Activated T-cell treated with anti-CD3 and anti-CD28 coated beads for 48 hours (primary cell): ENCODE results near the gene CDYL2.
"Not testable (repeated sequence)": the region's sequence is repeated elsewhere in the genome, so short reads cannot be mapped to it uniquely, and the experiment has no call there.

Experiments used
- DNase-seq: peaks from one replicate; pipeline ENCODE4 v3.0.0-alpha.2; 2020; ENCODE audit warnings: low read depth

CDYL2 gene, protein sequence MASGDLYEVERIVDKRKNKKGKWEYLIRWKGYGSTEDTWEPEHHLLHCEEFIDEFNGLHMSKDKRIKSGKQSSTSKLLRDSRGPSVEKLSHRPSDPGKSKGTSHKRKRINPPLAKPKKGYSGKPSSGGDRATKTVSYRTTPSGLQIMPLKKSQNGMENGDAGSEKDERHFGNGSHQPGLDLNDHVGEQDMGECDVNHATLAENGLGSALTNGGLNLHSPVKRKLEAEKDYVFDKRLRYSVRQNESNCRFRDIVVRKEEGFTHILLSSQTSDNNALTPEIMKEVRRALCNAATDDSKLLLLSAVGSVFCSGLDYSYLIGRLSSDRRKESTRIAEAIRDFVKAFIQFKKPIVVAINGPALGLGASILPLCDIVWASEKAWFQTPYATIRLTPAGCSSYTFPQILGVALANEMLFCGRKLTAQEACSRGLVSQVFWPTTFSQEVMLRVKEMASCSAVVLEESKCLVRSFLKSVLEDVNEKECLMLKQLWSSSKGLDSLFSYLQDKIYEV

DNA sequence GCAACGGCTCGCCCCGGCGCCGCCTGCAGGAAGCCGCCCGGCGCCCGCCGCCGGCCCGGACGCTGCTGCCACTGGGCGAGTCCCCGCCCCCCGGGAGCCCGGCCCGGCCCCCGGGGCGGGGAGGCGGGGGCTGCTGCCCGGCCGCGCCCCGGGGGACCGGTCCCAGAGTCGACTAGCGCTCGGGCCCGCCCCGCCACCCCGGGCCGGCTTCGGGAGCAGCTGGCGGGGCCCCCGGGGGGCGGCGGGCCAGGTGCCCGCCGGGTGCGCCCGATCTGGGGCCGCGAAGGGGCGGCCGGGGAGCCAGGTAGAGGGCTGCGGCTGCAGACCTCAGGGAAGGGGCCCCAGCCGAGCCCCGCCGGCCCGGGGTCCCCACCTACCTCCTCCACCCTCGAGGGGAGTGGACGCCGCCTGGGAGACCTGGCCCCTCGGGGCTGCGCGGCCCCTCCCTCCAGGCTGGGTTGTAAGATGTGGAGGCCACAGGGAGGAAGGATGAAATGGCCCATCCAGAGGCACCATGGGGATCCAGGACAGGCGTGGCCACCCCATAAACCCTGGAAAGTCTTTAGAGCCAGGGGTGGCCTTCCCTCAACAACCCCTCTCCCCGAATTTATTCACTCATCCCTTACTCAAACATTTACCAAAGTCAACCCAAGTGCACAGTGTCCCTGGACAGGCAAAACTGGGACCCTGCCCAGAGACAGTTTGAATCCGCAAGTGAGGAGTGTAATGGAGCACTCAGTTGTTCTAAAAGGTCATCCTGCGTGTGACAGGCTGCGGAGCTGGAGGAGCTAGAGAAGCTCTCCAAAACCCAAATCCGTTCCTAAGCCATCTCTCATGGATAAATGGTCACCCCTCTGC, at the start of gene CDYL2:
Gene CDYL2, minus strand, starts transcription at position 73 of the 858 bp plus-strand sequence. CDS start 425 bp downstream, outside the sequence.
- DNase-seq = peak; percentile 35

- peak; percentile 10 for DNase-seq
Measured at GRCh38 chr16:80852261-80852872, 48.0 kb upstream of the CDYL2 start.

DNA sequence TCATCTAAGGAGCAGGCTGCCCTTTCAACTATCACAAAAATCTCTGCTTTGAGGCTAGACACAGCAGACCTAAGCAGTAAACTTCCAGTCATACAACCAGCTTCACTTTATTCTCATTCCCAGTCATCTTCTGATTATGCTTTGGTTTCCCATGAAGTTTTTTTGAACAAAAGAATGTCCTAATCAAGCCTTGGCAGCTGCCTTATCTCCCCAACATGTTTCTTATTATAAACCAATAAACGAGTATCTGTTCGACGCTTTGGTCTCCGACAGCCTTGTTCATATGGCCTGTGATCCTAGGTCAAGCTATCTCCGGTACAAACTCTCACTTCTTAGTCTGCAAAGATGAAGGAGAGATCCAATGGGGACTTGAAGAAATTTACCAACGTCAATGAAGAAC, 47.4 kb upstream of the CDYL2 start:
- DNase-seq = no peak

- no peak for DNase-seq
Measured at GRCh38 chr16:80850757-80851156, 46.4 kb upstream of the CDYL2 start.

- no peak for DNase-seq
Measured at GRCh38 chr16:80848862-80849261, 44.5 kb upstream of the CDYL2 start.

- DNase-seq = no peak
Measured at GRCh38 chr16:80846680-80847079, 42.3 kb upstream of the CDYL2 start.

- no peak for DNase-seq
Measured at GRCh38 chr16:80846275-80846674, 41.9 kb upstream of the CDYL2 start.

DNA sequence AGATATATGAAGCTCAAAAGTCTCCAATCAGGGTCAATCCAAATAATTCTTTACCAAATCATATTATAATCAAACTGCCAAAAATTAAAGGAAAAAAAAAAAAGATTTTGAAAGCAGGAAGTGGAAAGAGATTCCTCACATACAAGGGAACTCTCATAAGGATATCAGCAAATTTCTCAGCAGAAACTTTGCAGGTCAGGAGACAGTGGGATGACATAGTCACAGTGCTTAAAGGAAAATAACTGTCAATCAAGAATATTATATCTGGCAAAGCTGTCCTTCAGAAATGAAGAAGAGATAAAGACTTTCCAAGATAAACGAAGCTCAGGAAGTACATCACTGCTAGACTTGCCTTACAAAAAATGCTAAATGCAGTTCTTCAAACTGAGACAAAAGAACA, 40.0 kb upstream of the CDYL2 start:
- DNase-seq = no peak

GRCh38 chr16:80841231-80841630, 36.8 kb upstream of the CDYL2 start:
- no peak for DNase-seq

- no peak for DNase-seq
Measured at GRCh38 chr16:80837533-80838147, 33.2 kb upstream of the CDYL2 start.

- DNase-seq = no peak
Measured at GRCh38 chr16:80836846-80837245, 32.4 kb upstream of the CDYL2 start.

DNA sequence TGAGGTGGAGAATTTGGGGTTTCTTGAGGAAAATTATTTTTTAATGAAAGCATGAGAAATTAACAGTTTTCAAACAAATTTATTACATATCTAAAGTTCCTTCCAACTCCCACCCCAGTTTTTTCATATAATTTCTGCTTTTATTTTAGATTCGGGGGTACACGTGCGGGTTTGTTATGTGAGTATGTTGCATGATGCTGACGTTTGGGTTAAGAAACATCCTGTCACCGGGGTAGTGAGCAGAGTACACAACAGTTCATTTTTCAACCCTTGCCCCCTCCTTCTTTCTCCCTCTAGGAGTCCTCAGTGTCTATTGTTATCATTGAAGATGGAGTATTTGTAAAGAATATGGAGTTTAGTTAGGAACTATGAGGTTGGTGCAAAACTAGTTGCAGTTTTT, 31.8 kb upstream of the CDYL2 start:
- no peak for DNase-seq

DNA sequence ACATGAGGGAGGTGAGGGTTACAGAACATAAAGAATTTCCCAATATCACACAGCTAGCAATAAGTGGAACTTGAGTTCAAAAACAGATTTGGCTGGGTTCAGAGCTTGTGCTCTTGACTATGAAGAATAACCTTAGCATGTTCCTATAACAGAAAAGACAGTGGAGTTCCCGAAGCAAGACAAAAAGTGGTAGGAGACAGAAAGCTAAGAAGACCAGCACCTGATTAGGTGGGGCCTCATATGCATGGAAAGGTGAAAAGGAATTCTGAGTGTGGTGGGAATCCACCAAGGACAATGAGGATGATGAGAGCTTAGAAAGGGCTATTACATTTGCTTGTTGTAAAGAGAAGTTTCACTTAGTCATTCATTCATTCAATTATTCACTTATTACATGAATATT, 26.6 kb upstream of the CDYL2 start:
- no peak for DNase-seq

- no peak for DNase-seq
Measured at GRCh38 chr16:80828495-80828894, 24.1 kb upstream of the CDYL2 start.

- DNase-seq = no peak
Measured at GRCh38 chr16:80827007-80827406, 22.6 kb upstream of the CDYL2 start.

DNA sequence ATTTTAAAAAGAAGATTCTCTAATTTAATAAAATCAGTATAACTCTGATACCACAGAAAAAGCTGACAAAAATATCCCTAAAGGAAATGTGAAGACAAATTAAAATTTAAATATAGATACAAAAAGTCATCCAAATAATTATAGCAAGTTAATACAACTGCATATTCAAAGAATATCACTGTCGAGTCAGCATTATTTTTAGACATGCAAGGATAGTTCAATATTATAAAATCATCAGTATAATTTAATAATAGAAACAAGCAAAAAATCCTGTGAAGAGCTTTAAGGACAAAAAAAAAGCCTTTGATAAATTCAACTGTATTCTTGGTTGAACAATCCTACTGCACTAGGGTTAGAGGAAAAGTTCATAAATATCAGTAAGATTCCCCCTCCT, 21.0 kb upstream of the CDYL2 start:
- no peak for DNase-seq

GRCh38 chr16:80824623-80825364, 20.4 kb upstream of the CDYL2 start:
- no peak for DNase-seq

DNA sequence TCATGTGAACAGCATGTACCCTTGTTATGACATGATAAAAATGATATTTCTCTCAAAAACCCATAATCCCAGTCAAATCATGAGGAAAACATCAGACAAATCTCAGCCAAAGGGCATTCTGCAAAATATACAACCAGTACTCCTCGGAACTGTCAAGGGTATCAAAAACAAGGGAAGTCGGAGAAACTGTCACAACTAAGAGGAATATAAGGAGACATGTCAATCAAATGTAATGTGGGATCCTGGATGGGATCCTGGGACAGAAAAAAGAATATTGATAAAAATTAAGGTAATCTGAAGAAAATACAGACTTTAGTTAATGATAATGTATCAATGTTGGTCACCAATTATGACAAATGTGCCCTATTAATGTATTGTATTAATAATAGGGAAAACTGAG, 15.6 kb upstream of the CDYL2 start:
- DNase-seq = no peak

- no peak for DNase-seq
Measured at GRCh38 chr16:80816356-80816755, 12.0 kb upstream of the CDYL2 start.

DNA sequence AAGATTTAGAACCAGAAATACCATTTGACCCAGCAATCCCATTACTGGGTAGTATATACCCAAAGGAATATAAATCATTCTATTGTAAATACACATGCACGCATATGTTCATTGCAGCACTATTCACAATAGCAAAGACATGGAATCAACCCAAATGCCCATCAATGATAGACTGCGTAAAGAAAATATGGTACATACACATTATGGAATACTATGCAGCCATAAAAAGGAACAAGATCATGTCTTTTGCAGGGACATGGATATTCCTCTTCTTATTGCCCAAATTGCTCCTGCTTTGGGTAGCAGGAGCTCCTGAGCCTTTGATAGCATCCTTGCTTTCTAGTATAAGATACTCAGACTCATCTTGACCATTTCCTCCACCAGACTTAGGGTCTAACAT, 10.9 kb upstream of the CDYL2 start:
- not testable (repeated sequence) for DNase-seq

- no peak for DNase-seq
Measured at GRCh38 chr16:80812593-80812992, 8.2 kb upstream of the CDYL2 start.
